Natural killer cell treated with Interleukin-12 subunit alpha and Interleukin-12 subunit beta and Interleukin-15 and Interleukin-18, amount 100 ng/mL, for 72 hours (primary cell): ENCODE data around the gene PARD3. TPM values are rescaled to one million over a fixed set of nuclear protein-coding genes. Genes with fewer than 3 reads are reported as not detected.
"Not testable (repeated sequence)": the region's sequence is repeated elsewhere in the genome, so short reads cannot be mapped to it uniquely, and the experiment has no call there.

ENCODE experiments used
- ATAC-seq, 2 donors: fragments of 150-1000 bp; cut with Tn5 transposase in 1 of 2; sonication (Bioruptor Pico), chemical (Tn5 transposase) in 1 of 2; 2 replicates each; pipeline ENCODE4 v1.10.0; 2021
- DNase-seq: peaks from one replicate; pipeline ENCODE4 v3.0.0; 2022; ENCODE audit warnings: low spot score
- H3K27ac Mint-ChIP-seq, 2 donors: 1 replicate in 1 of 2; 2 replicates in 1 of 2; pipeline ENCODE4 v1.8.0; 2022; ENCODE audit warnings: mixed read lengths in 2 of 2, mild to moderate bottlenecking in 1 of 2, moderate library complexity in 1 of 2
- H3K27me3 Mint-ChIP-seq, 2 donors: 1 replicate in 1 of 2; 2 replicates in 1 of 2; pipeline ENCODE4 v1.8.0; 2022; ENCODE audit warnings: mixed read lengths in 2 of 2
- H3K36me3 Mint-ChIP-seq: one replicate; pipeline ENCODE4 v1.8.0; 2022; ENCODE audit warnings: mixed read lengths
- H3K4me1 Mint-ChIP-seq, 2 donors: 1 replicate in 1 of 2; 2 replicates in 1 of 2; pipeline ENCODE4 v1.8.0; 2022; ENCODE audit warnings: low read depth in 2 of 2, mixed read lengths in 2 of 2, mild to moderate bottlenecking in 1 of 2
- H3K4me3 Mint-ChIP-seq: one replicate; pipeline ENCODE4 v1.8.0; 2022; ENCODE audit warnings: mixed read lengths
- H3K9me3 Mint-ChIP-seq: 2 replicates; pipeline ENCODE4 v1.8.0; 2022; ENCODE audit warnings: mixed read lengths
- total RNA-seq, 2 donors: library from RNA; stranded (reverse); gene quantifications; one replicate each; pipeline ENCODE4 v1.2.3, GENCODE V29; 2022

The PARD3 gene
- total RNA-seq, 2 donors from 2014 or later: 0.56 TPM; not detected in 1

DNA sequence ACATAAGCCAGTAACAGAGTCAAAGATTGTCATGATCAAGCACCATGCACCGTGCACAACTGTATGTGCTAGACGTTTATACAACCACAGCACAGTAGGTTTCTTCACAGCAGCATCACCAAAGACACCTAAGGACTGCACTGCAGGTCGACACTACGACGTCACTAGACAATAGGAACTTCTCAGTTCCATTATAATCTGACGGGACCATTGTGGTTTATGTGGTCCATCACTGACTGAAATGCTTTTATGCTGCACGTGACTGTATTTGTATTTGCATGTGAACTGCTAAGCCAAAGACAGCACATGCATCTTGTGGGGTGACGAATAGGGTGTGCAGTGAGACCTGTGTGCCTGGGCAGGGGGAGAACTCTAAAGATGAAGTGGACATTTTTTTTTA, 164.9 kb downstream of the PARD3 start:
- peaks cover 14 to 31% of the 10 kb centered on the region in 2 donors for H3K27me3 Mint-ChIP-seq
- no peaks in the 10 kb centered on the region for H3K9me3 Mint-ChIP-seq
- H3K27ac Mint-ChIP-seq: no peak overlapping the region
- DNase-seq: no peak
- no peak for ATAC-seq
- H3K4me1 Mint-ChIP-seq: no peaks in the 10 kb centered on the region
- no peak overlapping the region for H3K4me3 Mint-ChIP-seq
- H3K36me3 Mint-ChIP-seq: no peaks in the 10 kb centered on the region

DNA sequence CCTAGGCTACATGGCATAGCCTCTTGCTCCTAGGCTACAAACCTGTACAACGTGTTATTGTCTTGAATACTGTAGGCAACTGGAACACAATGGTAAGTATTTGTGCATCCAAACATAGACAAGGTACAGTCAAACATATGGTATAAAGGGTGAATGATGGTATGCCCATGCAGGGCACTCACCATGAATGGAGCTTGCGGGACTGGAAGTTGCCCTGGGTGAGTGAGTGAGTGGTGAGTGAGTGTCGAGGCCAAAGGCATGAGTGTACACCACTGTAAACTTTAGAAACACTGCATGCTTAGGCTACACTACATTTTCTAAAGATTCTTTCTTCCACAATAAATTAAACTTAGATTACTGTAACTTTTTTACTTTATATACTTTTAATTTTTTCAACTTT, 165.7 kb downstream of the PARD3 start:
- ATAC-seq: peak in 1 of 2 donors; percentile 43
- Mint-ChIP-seq H3K4me1 (no peaks in the 10 kb centered on the region), H3K27ac (no peak overlapping the region), H3K36me3 (no peaks in the 10 kb centered on the region), H3K4me3 (no peak overlapping the region), H3K27me3 (peaks cover 14 to 23% of the 10 kb centered on the region in 2 donors), H3K9me3 (no peaks in the 10 kb centered on the region)
- no peak for DNase-seq

DNA sequence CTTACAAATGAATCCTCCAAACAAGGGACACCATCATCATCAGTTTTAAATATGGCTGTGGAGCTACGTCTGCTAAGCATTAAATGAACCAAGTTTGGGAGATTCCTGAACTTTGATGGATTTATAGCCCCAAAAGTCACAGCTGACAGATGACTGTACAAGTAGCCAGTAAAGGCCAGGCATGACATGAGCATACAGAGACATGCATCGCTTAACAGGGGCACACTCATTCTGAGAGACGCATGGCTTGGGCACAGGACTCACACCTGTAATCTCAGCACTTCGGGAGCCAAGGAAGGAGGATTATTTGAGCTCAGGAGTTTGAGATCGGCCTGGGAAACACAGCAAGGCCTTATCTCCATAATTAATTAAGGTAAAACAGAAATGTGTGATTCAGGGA, 166.2 kb downstream of the PARD3 start:
- no peak overlapping the region for H3K4me3 Mint-ChIP-seq
- H3K36me3 Mint-ChIP-seq: no peaks in the 10 kb centered on the region
- no peaks in the 10 kb centered on the region for H3K4me1 Mint-ChIP-seq
- H3K27ac Mint-ChIP-seq: no peak overlapping the region
- H3K27me3 Mint-ChIP-seq: peaks cover 14 to 23% of the 10 kb centered on the region in 2 donors
- DNase-seq: no peak
- no peaks in the 10 kb centered on the region for H3K9me3 Mint-ChIP-seq
- peak in 1 of 2 donors; percentile 17 for ATAC-seq

DNA sequence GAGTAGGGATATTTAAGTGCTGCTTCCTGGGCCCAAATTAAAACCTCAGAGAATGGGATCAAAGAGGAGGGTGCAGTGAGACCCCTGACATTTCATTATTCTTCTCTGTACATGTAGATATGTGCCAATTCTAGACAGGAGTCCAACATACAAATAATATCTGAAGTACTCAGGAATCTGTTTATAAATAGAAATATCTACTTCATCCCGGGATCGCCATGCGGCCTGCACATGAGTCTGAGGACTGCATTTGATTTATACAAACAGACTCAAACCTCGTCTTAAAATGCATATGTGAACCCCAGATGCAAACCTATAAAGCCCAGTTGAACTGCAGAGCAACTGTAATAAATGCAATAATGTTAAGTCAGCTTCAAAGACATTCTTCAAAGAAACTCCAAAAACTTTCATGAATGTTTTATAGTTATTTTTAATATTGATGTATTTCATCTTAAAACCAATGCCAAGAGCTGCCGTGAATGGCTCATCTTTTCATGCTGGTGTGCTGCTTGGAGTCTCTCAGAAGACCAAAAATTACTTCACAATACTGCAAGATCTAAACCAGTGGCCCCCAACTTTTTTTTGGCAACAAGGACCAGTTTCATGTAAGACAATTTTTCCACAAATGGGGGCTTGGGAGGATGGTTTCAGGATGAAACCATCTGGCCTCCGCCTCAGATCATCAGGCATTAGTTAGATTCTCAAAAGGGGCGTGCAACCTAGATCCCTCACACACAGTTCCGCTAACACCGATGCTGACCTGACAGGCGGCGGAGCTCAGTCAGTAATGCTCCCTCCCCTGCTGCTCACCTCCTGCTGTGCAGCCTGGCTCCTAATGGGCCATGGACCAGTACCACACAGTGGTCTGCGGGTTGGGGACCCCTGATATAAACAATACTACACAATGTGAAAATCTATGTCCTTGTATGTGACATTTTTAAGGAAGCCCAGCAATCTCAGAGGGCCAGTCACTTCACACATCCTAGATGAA, 166.9 kb downstream of the PARD3 start:
- Mint-ChIP-seq H3K9me3 (no peaks in the 10 kb centered on the region), H3K36me3 (no peaks in the 10 kb centered on the region), H3K27ac (no peak overlapping the region), H3K4me1 (no peaks in the 10 kb centered on the region), H3K27me3 (peaks cover 12 to 23% of the 10 kb centered on the region in 2 donors), H3K4me3 (no peak overlapping the region)
- ATAC-seq (no peak), DNase-seq (no peak)

DNA sequence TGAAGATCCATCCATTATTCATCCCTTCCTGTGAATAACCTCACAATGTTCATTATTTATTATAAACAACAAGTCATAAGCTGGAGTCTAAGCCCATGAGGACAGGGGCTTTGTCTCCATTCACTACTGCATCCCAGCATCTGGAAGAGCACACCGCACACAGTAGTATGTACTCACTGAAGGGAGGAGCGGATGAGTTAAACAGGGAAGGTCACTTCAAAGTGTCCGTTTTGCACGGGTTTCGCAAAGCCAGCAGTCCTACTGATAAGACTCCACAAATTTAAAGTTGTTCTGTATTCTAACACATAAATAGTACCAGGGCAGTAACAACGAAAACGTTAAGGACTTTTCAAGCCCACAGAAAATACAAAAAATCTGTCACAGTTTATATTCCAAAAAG, 167.9 kb downstream of the PARD3 start:
- ATAC-seq: no peak
- DNase-seq: no peak
- Mint-ChIP-seq H3K9me3 (no peaks in the 10 kb centered on the region), H3K27ac (no peak overlapping the region), H3K4me3 (no peak overlapping the region), H3K4me1 (no peaks in the 10 kb centered on the region), H3K36me3 (no peaks in the 10 kb centered on the region), H3K27me3 (peaks cover 5 to 16% of the 10 kb centered on the region in 2 donors)

DNA sequence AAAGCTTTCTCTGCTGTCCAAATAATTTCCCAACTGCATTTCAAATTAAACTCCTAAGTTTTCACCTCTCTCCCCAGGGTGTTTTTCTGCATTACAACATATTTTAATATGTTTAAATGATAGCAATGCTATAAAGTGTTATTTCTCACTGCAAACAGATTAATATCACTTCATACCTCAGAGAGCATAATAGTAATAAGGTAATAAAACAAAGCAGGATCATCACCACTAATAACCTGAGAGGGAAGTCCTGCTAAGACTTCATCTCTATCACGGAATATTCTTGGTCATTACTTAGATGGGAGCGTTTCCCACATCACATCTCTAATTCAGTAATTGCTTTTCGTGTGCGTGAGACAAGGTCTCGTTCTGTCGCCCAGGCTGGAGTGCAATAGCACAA, 168.8 kb downstream of the PARD3 start:
- no peak overlapping the region for H3K4me3 Mint-ChIP-seq
- ATAC-seq (no peak), DNase-seq (no peak)
- H3K4me1 Mint-ChIP-seq: no peaks in the 10 kb centered on the region
- no peaks in the 10 kb centered on the region for H3K36me3 Mint-ChIP-seq
- H3K9me3 Mint-ChIP-seq: no peaks in the 10 kb centered on the region
- no peak overlapping the region for H3K27ac Mint-ChIP-seq
- H3K27me3 Mint-ChIP-seq: peaks cover 2 to 15% of the 10 kb centered on the region in 2 donors

DNA sequence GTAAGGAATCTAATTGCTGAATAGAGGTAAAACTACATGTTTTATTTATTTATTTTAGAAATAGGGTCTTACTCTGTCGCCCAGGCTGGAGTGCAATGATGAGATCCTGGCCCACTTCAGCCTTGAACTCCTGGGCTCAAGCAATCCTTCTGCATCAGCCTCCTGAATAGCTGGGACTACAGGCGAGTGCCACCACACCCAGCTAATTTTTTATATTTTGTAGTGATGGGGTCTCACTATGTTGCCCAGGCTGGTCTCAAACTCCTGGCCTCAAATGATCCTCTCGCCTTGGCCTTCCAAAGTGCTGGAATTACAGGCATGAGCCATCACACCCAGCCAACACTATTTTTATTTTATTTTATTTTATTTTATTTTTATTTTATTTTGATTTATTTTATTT, 170.3 kb downstream of the PARD3 start:
- not testable (repeated sequence) for H3K9me3 Mint-ChIP-seq, H3K4me1 Mint-ChIP-seq, H3K36me3 Mint-ChIP-seq, H3K27me3 Mint-ChIP-seq, DNase-seq, H3K27ac Mint-ChIP-seq, H3K4me3 Mint-ChIP-seq, ATAC-seq

DNA sequence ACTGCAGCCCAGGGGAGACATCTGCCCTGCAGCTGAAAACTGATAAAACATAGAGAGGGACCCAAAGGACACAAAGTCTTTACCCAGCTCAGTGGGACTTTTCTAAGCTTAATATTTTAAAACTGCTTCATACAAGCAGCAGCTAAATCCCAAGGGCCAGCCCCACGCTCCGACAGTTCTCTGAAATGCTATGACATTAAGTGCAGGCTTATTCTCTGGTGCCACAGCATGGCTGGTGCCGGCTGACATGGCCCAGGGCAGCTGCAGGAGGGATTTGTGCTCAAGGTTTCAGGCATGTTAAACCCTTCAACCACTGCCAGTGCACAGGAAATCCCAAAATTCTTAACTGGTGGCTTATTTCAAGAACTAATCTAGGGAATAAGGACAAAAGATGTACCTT, 170.9 kb downstream of the PARD3 start:
- no peaks in the 10 kb centered on the region for H3K4me1 Mint-ChIP-seq
- H3K36me3 Mint-ChIP-seq: no peaks in the 10 kb centered on the region
- ATAC-seq: no peak
- no peaks in the 10 kb centered on the region for H3K9me3 Mint-ChIP-seq
- DNase-seq: no peak
- no peak overlapping the region for H3K27ac Mint-ChIP-seq
- no peak overlapping the region for H3K4me3 Mint-ChIP-seq
- H3K27me3 Mint-ChIP-seq: peaks cover 0 to 9% of the 10 kb centered on the region in 2 donors

DNA sequence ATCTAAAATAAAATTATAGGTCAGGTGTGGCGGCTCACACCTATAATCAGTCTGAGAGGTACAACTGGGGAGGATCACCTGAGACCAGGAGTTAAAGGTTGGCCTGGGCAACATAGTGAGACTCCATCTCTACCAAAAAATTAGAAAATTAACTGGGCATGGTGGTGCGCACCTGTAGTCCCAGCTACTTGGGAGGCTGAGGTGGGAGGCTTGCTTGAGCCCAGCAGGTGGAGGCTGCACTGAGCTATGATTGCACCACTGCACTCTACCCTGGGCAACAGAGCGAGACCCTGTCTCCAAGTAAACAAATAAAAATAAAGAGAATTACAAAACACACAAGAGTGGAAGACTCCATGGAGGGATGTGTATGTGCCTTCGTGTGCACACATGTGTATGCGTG, 171.5 kb downstream of the PARD3 start:
- no peak for ATAC-seq
- H3K4me1 Mint-ChIP-seq: no peaks in the 10 kb centered on the region

DNA sequence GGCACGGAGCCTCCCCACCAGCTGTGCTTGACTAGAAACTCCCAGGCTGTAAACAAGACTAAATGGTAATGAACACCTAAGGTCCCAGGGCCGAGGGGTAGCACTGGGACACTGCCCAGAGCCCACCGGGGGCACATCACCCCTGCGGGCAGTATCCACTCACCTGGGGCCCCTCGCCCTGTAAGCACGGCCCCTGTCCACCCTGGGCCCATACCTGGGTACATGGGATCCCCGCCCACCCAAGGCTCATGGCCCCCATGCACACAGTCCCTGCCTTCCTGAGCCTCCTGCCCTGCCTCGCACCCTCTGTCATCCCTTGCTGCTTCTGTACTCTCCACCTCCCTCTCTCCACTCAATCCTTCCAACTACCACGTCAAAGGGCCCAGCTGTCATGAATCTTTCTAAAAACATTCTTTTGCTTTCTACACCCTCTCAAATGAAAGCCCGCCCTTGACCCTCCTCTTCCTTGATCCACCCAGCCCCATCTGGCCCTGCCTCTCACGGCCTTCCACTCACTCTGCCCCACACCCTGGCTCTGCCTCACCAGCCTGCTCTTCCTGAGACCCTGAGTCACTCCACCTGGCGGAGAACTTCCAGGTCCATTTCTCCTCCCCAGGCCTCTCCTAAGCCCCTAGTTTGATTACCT, 173.1 kb downstream of the PARD3 start:
- ATAC-seq (peak; percentile 33 to 52), DNase-seq (no peak)
- peaks cover 0 to 8% of the 10 kb centered on the region in 2 donors for H3K4me1 Mint-ChIP-seq
- H3K27ac Mint-ChIP-seq: no peak overlapping the region
- no peaks in the 10 kb centered on the region for H3K9me3 Mint-ChIP-seq
- H3K4me3 Mint-ChIP-seq: no peak overlapping the region
- peaks cover 0 to 8% of the 10 kb centered on the region in 2 donors for H3K27me3 Mint-ChIP-seq
- no peaks in the 10 kb centered on the region for H3K36me3 Mint-ChIP-seq

More for the DNA sequence above, 171.5 kb downstream of the PARD3 start:
- H3K4me3 Mint-ChIP-seq: no peak overlapping the region
- H3K27me3 Mint-ChIP-seq: peaks cover 0 to 9% of the 10 kb centered on the region in 2 donors
- H3K36me3 Mint-ChIP-seq: no peaks in the 10 kb centered on the region
- no peak for DNase-seq
- H3K9me3 Mint-ChIP-seq: no peaks in the 10 kb centered on the region
- no peak overlapping the region for H3K27ac Mint-ChIP-seq

DNA sequence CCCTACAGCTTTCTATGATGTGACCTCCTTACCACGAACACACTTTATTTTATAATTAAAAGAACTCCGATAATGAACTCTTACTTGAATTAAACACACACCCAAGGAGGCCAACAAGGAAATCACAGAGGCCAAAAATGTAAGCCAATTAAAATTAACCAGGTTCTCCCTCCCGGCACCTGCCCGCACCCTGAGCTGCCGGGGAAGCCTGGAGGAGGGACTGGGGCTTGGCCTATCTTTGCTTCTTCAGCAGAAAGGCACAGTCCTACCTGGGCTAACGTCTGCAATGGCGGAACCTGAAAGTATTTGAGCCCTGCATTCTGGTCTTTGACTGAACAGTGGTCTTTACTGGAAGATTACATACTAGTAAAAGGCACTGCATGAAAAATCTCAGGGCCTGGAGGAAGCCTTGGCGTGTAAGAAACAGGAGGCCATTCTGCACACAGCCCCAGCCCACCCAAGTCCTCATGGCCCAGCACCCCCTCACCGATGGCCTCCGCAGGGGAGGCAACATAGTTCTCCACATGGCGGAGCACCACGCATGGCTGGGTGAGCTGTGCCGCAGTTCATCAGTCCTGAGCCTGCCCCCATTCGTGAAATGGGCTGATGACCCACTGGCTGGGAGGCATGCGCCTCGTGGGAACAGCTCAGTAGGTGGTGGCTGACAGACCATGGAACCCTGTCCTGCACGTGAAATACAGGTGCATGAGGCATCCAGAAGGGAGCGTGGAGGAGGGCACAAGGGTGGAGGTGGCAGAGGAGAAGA, 173.8 kb downstream of the PARD3 start:
- DNase-seq (no peak), ATAC-seq (peak; percentile 31 to 46)
- Mint-ChIP-seq H3K36me3 (no peaks in the 10 kb centered on the region), H3K4me3 (no peak overlapping the region), H3K9me3 (no peaks in the 10 kb centered on the region), H3K27ac (no peak overlapping the region), H3K4me1 (peaks cover 0 to 9% of the 10 kb centered on the region in 2 donors), H3K27me3 (peaks cover under 1% of the 10 kb centered on the region in 2 donors)

DNA sequence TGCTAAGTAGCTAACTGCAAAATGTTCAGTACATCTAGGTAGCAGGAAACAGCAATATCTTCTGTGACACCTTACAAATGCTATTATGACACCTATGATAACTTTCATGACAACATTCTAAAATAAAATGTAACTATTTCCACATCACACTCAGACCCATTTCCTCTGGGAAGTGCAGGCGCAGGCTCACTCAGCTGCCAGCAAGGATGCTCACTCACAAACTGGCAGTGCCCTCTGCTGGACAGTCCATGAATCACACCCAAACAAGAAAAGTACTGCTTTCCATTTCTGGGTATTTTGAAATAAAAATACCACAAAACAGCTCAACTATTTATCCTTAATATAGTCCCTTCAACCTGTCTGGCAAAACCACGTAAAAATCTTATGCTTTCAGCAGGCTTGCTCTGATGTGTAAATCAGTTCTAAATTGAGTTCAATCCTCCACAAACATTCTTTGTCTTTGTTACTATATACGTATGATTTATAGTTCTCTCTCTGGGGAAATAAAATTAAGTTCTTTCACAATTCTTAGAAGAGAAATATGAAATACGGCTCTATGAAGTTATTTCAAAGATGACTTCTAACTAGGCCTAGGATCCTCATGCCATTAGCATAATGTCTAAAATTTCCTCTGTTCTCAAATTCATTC, 176.6 kb downstream of the PARD3 start:
- H3K4me1 Mint-ChIP-seq: peaks cover 0 to 9% of the 10 kb centered on the region in 2 donors
- no peak overlapping the region for H3K4me3 Mint-ChIP-seq
- DNase-seq (peak; percentile 76), ATAC-seq (peak in 1 of 2 donors; percentile 62)
- no peak overlapping the region for H3K27ac Mint-ChIP-seq
- peaks cover 0 to 3% of the 10 kb centered on the region in 2 donors for H3K27me3 Mint-ChIP-seq
- H3K9me3 Mint-ChIP-seq: no peaks in the 10 kb centered on the region
- H3K36me3 Mint-ChIP-seq: no peaks in the 10 kb centered on the region

DNA sequence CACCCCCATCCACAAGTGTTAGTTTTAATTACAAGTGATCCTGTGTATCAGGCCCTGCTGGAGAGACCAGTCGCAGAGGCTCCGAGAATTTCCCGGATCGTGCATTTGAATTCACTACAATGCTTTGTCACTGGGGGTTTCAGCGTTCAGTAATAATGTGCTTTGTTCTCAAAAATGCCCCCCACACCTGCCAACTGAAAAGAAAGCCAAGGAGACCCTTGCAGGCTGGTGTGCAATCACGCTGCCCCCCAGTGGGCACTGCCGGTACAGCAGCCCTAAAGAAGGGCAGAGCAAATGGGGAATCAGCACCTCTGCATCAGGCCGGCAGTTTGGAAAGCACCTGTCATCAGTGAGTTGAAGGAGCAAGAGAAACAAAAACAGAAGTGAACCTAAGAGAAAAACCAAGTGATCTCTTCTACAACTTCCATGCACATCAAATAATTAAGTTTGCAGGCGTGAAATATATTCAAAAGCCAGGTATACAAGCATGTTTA, 177.6 kb downstream of the PARD3 start:
- DNase-seq: peak; percentile 67
- H3K4me1 Mint-ChIP-seq: peaks cover 0 to 9% of the 10 kb centered on the region in 2 donors
- H3K27me3 Mint-ChIP-seq: peaks cover 0 to 6% of the 10 kb centered on the region in 2 donors
- ATAC-seq: peak in 1 of 2 donors; percentile 52
- no peaks in the 10 kb centered on the region for H3K9me3 Mint-ChIP-seq
- no peaks in the 10 kb centered on the region for H3K36me3 Mint-ChIP-seq
- H3K27ac Mint-ChIP-seq: no peak overlapping the region
- H3K4me3 Mint-ChIP-seq: no peak overlapping the region
